ENCODE measurements around the gene ZNF428. TPM values are rescaled to one million over a fixed set of nuclear protein-coding genes. Genes with fewer than 3 reads are reported as not detected.

The ZNF428 gene
- total RNA-seq, 2 donors from 2014 or later, result 24.4 to 31.6 TPM

- Histone ChIP-seq H3K9me3 (no peaks in the 10 kb centered on the region), H3K4me3 (no peak overlapping the region), H3K27ac (no peak overlapping the region), H3K4me1 (no peaks in the 10 kb centered on the region), H3K27me3 (no peaks in the 10 kb centered on the region), H3K36me3 (replicated peaks in 1 of 2; ENCODE audit: insufficient read depth in 1 of 2, low read depth in 2 of 2) (no peaks in the 10 kb centered on the region)
- ATAC-seq, result no peak
- DNase-seq, result no peak
- no peak for TF ChIP-seq POLR2A (IDR thresholded peaks at IDR 0.05)
- TF ChIP-seq CTCF (IDR thresholded peaks at IDR 0.05), result no peak
- intact Hi-C loops (cut with DNase I), result no loop called here
- 83 to 94% methylated on average over 10 of the region's 10 CpGs for WGBS, 2 donors
Observed at GRCh38 chr19:43563816-43564457, 55.5 kb downstream of the ZNF428 start.

GRCh38 chr19:43562698-43563241 lies 56.7 kb downstream of the ZNF428 start:
- Histone ChIP-seq H3K36me3 (replicated peaks in 1 of 2; ENCODE audit: insufficient read depth in 1 of 2, low read depth in 2 of 2) (peaks cover 0 to 3% of the 10 kb centered on the region in 2 donors), H3K27me3 (no peaks in the 10 kb centered on the region), H3K4me3 (no peak overlapping the region), H3K9me3 (no peaks in the 10 kb centered on the region), H3K4me1 (no peaks in the 10 kb centered on the region), H3K27ac (peak overlapping the region in 2 of 4 donors; percentile 39 to 75)
- ATAC-seq (peak; percentile 15), DNase-seq (peak; percentile 35 to 84 (median 65))
- no peak for TF ChIP-seq CTCF (IDR thresholded peaks at IDR 0.05)
- no peak for TF ChIP-seq POLR2A (IDR thresholded peaks at IDR 0.05)
- intact Hi-C loops (cut with DNase I), result no loop called here
- WGBS, 2 donors, result 67 to 86% methylated on average over 11 to 14 of the region's 14 CpGs

GRCh38 chr19:43562226-43562697 lies 57.2 kb downstream of the ZNF428 start:
- ATAC-seq (no peak), DNase-seq (no peak)
- H3K27me3 ChIP-seq, result no peaks in the 10 kb centered on the region
- H3K4me1 ChIP-seq, result no peaks in the 10 kb centered on the region
- no peak overlapping the region for H3K4me3 ChIP-seq
- 74 to 88% methylated on average over 5 to 6 of the region's 6 CpGs for WGBS, 2 donors
- H3K27ac ChIP-seq, result peak overlapping the region in 2 of 4 donors; percentile 39 to 75
- TF ChIP-seq CTCF (IDR thresholded peaks at IDR 0.05) (no peak), POLR2A (IDR thresholded peaks at IDR 0.05) (no peak)
- H3K9me3 ChIP-seq, result no peaks in the 10 kb centered on the region
- intact Hi-C loops (cut with DNase I), result no loop called here
- H3K36me3 ChIP-seq (replicated peaks in 1 of 2; ENCODE audit: insufficient read depth in 1 of 2, low read depth in 2 of 2), result peaks cover 0 to 3% of the 10 kb centered on the region in 2 donors

GRCh38 chr19:43561139-43561970 lies 58.1 kb downstream of the ZNF428 start:
- H3K36me3 ChIP-seq (replicated peaks in 1 of 2; ENCODE audit: insufficient read depth in 1 of 2, low read depth in 2 of 2), result peaks cover 0 to 3% of the 10 kb centered on the region in 2 donors
- no peaks in the 10 kb centered on the region for H3K9me3 ChIP-seq
- WGBS, 2 donors, result 90 to 92% methylated on average over 12 of the region's 12 CpGs
- intact Hi-C loops (cut with DNase I), result no loop called here
- ATAC-seq (no peak), DNase-seq (no peak)
- H3K27ac ChIP-seq, result no peak overlapping the region
- H3K27me3 ChIP-seq, result no peaks in the 10 kb centered on the region
- H3K4me3 ChIP-seq, result no peak overlapping the region
- no peak for TF ChIP-seq CTCF (IDR thresholded peaks at IDR 0.05)
- TF ChIP-seq POLR2A (IDR thresholded peaks at IDR 0.05), result no peak
- H3K4me1 ChIP-seq, result no peaks in the 10 kb centered on the region
